Loucy (cell line): ENCODE results near the gene TCEANC.

Source experiments
- CTCF ChIP-seq: fragments of 200-600 bp; sonication (generic); conservative IDR thresholded peaks from 2 replicates; pipeline ENCODE4 v1.5.1; 2014; ENCODE audit warnings: mild to moderate bottlenecking, antibody characterized with exemption, low read length
- EZH2phosphoT487 ChIP-seq: fragments of 200-600 bp; IDR thresholded peaks from 2 replicates; pipeline ENCODE4 v1.6.1; 2018; ENCODE audit warnings: antibody characterized with exemption, mild to moderate bottlenecking, moderate library complexity, borderline replicate concordance

GRCh38 chrX:13654116-13654515 lies 1.2 kb downstream of the TCEANC start:
- no peak for TF ChIP-seq CTCF
- no peak for TF ChIP-seq EZH2phosphoT487
